Measurements from ENCODE around the gene BCR.

The BCR gene

DNA sequence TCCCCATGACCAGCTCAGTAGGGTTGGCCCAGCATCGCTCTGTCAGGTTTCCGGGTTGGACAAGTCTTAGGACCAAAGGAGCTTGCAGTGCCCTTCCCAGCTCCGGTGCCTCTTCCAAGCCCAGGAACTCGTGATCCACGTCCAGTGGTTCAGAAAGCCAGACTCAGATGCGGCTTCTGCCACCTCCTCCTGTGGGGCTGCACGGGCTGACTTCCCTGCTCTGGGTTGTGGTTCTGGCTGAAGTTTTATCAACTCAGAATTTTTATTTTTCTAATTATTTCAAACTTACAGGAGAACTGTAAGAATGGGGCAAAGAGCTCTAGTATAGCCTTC is 85.0 kb downstream of the BCR start:
- TF ChIP-seq, protein P1, sequence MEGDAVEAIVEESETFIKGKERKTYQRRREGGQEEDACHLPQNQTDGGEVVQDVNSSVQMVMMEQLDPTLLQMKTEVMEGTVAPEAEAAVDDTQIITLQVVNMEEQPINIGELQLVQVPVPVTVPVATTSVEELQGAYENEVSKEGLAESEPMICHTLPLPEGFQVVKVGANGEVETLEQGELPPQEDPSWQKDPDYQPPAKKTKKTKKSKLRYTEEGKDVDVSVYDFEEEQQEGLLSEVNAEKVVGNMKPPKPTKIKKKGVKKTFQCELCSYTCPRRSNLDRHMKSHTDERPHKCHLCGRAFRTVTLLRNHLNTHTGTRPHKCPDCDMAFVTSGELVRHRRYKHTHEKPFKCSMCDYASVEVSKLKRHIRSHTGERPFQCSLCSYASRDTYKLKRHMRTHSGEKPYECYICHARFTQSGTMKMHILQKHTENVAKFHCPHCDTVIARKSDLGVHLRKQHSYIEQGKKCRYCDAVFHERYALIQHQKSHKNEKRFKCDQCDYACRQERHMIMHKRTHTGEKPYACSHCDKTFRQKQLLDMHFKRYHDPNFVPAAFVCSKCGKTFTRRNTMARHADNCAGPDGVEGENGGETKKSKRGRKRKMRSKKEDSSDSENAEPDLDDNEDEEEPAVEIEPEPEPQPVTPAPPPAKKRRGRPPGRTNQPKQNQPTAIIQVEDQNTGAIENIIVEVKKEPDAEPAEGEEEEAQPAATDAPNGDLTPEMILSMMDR (IDR thresholded peaks at IDR 0.05; ENCODE audit: insufficient read depth, low read length): no peak
- TF ChIP-seq, protein P2, sequence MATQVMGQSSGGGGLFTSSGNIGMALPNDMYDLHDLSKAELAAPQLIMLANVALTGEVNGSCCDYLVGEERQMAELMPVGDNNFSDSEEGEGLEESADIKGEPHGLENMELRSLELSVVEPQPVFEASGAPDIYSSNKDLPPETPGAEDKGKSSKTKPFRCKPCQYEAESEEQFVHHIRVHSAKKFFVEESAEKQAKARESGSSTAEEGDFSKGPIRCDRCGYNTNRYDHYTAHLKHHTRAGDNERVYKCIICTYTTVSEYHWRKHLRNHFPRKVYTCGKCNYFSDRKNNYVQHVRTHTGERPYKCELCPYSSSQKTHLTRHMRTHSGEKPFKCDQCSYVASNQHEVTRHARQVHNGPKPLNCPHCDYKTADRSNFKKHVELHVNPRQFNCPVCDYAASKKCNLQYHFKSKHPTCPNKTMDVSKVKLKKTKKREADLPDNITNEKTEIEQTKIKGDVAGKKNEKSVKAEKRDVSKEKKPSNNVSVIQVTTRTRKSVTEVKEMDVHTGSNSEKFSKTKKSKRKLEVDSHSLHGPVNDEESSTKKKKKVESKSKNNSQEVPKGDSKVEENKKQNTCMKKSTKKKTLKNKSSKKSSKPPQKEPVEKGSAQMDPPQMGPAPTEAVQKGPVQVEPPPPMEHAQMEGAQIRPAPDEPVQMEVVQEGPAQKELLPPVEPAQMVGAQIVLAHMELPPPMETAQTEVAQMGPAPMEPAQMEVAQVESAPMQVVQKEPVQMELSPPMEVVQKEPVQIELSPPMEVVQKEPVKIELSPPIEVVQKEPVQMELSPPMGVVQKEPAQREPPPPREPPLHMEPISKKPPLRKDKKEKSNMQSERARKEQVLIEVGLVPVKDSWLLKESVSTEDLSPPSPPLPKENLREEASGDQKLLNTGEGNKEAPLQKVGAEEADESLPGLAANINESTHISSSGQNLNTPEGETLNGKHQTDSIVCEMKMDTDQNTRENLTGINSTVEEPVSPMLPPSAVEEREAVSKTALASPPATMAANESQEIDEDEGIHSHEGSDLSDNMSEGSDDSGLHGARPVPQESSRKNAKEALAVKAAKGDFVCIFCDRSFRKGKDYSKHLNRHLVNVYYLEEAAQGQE (IDR thresholded peaks at IDR 0.05; ENCODE audit: insufficient replicate concordance, low read depth): no peak
- TF ChIP-seq POLR2AphosphoS5 (IDR thresholded peaks at IDR 0.05; ENCODE audit: low read depth) (no peak), SPI1 (IDR thresholded peaks at IDR 0.05; ENCODE audit: borderline replicate concordance, low read depth) (no peak), GABPA (IDR thresholded peaks at IDR 0.05; ENCODE audit: low read depth) (no peak)
- DNase-seq (ENCODE audit: low read depth in 1 of 2, low spot score in 1 of 2): no peak
- H3K27ac ChIP-seq (replicated peaks): no peak overlapping the region
- H3K27me3 ChIP-seq (ENCODE audit: insufficient read depth, poor library complexity, severe bottlenecking): no peaks in the 10 kb centered on the region
- no peak overlapping the region for H3K4me3 ChIP-seq (replicated peaks; ENCODE audit: insufficient read depth, low read length)

DNA sequence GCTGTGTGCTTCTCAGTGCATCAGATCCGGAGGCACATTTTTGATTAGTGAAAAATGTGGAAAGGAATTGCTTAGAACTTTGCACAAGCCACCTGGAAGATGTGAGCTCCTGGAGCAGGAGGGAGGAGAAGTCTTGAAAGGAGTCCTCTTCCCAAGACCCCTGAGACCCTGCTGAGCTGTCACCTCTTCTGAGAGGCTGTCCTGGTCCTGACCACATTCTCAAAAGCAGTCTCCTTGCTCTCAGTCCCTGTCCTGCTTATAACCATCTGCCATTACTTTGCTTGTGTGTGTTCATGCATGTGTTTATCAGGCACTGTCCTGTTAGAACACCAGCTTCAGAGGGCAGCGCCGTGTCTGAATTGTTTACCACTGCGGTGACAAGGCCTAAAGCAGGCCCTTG is 86.5 kb downstream of the BCR start:
- no peaks in the 10 kb centered on the region for H3K27me3 ChIP-seq (ENCODE audit: insufficient read depth, poor library complexity, severe bottlenecking)
- no peak overlapping the region for H3K4me3 ChIP-seq (replicated peaks; ENCODE audit: insufficient read depth, low read length)
- TF ChIP-seq SPI1 (IDR thresholded peaks at IDR 0.05; ENCODE audit: borderline replicate concordance, low read depth): no peak
- TF ChIP-seq, protein P1 (IDR thresholded peaks at IDR 0.05; ENCODE audit: insufficient read depth, low read length): no peak
- TF ChIP-seq, protein P2 (IDR thresholded peaks at IDR 0.05; ENCODE audit: insufficient replicate concordance, low read depth): no peak
- no peak for DNase-seq (ENCODE audit: low read depth in 1 of 2, low spot score in 1 of 2)
- H3K27ac ChIP-seq (replicated peaks): no peak overlapping the region

- no peak overlapping the region for H3K4me3 ChIP-seq (replicated peaks; ENCODE audit: insufficient read depth, low read length)
- no peak for TF ChIP-seq POLR2AphosphoS5 (IDR thresholded peaks at IDR 0.05; ENCODE audit: low read depth)
- no peak for TF ChIP-seq SPI1 (IDR thresholded peaks at IDR 0.05; ENCODE audit: borderline replicate concordance, low read depth)
- TF ChIP-seq, protein P2 (IDR thresholded peaks at IDR 0.05; ENCODE audit: insufficient replicate concordance, low read depth): no peak
- no peak for TF ChIP-seq GABPA (IDR thresholded peaks at IDR 0.05; ENCODE audit: low read depth)
These were observed 87.1 kb downstream of the BCR start for GRCh38 chr22:23267226-23268043.

More at GRCh38 chr22:23267226-23268043, 87.1 kb downstream of the BCR start:
- Histone ChIP-seq H3K27ac (replicated peaks) (no peak overlapping the region), H3K27me3 (ENCODE audit: insufficient read depth, poor library complexity, severe bottlenecking) (no peaks in the 10 kb centered on the region)
- DNase-seq (ENCODE audit: low read depth in 1 of 2, low spot score in 1 of 2): no peak
